Activated CD8-positive, alpha-beta memory T cell treated with anti-CD3 and anti-CD28 coated beads, Interleukin-2, amount 50 U/mL, for 1 hour (primary cell): ENCODE results near the gene RHBDL1.

ENCODE experiments used
- DNase-seq: peaks from one replicate; pipeline ENCODE4 v3.0.0-alpha.2; 2020; ENCODE audit errors: extremely low read depth

The RHBDL1 gene

GRCh38 chr16:718922-719321 lies 43.5 kb downstream of the RHBDL1 start:
- no peak for DNase-seq

GRCh38 chr16:719815-720446 lies 44.5 kb downstream of the RHBDL1 start:
- DNase-seq: no peak

DNA sequence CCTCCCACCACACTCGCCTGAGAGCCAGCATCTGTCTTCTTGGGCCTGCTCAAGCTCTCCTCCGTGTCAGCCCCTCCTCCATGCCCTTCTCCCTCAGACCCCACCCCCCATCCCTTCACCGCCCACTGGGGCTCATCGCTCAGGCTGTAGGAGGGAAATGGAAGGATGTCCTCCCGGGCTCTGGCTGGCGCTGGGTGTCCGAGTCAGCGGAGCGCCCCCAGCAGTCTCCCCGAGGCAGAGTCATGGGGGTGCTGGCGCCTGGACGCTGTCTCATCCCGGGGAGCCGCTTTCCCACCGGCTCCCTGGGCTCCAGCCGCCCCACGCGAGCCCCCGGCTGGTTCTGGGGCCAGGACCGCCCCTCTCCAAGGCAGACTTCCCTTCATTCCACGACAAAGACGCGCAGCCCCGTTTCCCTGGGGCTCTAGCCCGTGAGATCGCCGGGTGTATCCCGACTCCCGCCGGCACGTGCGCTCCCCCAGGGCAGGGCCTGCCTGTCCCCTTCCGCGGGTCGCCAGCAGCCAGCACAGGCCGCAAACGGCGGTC lies 45.0 kb downstream of the RHBDL1 start:
- DNase-seq: no peak

- DNase-seq: no peak
Observed at GRCh38 chr16:720990-721764, 45.7 kb downstream of the RHBDL1 start, which contains the start of gene ANTKMT. Gene ANTKMT (plus strand): TSS chr16:721146. CDS start chr16:721275, 129 bp downstream.

GRCh38 chr16:721765-722540 lies 46.5 kb downstream of the RHBDL1 start:
- no peak for DNase-seq

DNA sequence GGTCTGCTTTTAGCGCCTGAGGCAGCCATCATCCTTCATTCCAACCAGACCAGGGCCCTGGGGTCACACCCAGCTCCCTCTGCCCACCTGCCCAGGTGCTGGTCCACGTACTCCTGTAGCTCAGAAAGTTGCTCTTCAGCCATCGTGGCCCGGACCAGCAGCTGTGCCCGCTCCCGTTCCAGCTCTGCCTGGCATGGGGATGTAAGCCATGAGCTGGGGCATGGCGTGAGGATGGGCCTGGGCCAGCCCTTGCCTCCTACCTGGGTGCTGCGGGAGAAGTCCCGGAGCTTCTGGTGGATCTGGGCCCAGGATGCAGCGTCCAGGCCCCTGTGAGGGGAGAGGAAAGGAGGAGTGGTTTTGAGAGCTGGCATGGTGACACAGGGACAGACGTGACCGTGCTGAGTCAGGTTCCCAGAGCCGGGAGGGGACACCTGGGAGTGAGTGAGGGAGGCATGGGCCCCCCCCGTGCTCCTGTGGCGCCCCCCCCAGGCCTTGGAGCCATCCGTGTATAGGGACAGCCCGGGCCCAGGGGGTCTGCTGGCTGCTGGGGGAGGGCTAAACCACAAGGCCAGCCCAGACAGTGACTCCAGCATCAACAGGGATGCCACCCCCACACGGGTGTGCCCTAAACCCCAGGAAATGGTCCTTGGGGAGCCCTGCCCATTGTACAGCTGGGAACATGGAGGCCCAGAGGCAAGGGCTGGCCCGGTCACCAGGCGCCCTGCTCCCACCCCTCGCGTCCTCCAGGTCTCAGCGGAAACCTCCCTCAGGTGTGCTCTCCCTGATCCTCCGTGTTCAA lies 47.6 kb downstream of the RHBDL1 start:
- no peak for DNase-seq

DNA sequence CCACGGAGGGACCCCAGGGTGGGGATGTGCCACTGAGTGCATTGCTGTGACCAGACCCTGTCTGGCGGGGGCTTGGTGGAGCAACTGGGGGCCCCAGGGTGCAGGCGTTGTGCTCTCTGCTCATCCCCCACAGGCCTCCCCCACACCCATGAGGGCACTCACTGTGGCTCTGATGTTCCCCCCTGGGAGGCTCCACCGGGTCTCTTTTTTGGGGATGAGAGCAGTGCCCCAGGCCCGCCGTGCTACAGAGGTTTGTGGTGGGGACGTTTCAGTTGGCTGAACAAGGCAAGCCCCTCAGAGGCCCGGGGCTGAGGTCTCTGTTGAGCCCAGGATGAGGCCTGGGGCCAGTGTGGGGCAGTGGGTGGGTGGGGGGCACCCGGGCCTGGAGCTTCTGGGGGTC lies 48.2 kb downstream of the RHBDL1 start:
- no peak for DNase-seq

DNA sequence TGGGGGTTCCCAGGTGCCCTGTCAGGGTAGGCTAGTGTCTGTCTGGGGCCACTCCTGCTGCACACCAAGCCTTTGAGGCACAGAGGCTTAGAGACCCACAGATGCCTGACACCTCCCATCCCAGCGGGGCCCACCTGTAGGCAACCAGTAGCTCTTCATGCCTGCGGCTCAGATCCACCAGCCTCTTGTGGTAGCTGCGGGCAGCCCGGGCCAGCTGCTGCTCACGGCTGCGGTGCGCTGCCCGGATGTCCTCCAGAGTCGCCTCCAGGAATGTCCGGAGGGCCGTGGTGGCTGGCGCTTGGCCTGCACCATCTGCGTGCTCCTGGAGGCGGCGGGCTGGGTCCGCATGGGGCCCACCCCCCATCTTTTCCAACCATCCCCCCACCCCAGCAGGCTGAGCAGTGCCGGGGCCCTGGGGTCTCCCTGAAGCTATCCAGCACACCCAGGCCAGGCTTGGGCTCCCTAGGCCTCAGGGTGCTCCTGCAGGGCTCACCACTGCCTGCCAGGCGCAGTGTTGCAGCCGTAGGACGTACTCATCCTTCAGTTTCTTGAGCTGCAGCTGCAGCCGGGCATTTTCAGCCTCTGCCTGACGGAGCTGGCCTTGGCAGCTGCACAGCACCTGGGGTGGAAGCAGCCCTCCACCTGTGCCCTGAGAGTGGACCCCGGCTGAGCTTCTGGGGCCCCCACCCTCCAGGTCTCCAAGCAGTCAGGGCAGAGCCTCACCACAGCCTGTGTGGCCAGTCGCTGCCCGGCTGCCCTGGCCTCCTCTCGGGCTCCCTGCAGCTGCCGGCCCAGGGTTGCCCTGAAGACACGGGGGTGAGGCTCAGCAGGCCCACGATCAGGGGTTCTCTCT lies 48.9 kb downstream of the RHBDL1 start:
- DNase-seq: no peak

DNA sequence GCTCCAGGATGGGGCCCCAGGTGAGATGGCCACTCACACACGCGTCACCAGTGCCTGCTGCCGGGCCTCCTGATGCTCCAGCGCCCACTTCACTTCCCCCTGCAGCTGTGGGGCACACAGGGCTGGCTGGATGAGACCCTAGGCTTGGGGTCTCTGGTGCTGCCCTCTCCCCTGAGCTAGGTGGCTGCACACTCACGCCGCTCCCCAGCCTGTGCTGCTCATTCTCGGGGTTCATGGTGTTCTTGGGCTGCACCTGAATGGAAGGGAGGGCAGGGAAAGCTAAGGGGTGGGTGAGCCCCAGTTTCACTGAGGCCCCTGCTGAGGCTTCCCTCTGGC lies 49.5 kb downstream of the RHBDL1 start:
- DNase-seq: no peak

DNA sequence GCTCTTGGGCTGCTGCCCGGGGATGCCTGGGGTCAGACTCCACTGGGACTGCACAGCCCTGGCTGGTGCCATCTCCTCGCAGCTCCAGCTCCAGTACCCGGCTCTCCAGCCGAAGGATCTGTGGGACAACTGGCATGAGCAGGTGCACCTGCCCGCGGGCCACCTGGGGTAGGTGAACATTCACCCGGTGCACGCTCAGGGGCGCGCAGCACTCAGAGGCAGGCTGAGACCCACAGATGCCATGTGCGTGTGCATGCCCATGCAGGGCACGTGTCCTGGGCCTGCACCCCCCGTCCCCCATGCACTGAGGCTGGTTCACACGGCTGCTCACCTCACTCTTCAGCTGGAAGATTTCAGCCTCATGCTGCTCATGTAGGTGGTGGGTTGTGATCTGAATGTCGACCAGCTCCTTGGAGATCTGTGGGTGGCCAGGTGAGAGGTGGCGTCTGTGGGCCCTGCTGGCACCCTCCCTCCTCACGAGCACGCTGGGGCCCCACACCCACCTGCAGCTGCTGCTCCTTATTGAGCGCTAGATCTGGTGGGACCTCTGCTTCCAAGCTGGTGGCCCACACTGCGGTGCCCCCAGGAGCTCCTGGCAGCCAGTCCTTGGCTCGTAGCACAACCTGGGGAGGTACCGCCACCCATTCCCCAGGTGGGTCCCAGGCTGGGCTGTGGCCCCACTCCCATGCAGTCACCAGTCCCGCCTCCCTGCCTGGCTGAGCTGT lies 50.2 kb downstream of the RHBDL1 start:
- no peak for DNase-seq

DNA sequence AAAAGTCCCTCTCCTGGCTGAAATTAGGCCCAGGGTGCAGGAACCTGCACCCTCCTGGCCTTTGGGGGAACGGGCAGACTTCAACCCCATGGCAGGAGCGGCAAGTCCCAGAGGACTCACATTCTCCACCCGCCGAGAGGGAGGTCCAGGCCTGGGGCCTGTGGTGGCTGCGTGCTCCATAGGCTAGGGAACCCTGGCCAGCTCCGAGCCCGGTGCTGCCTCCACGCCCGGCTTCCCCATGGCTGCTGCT lies 50.6 kb downstream of the RHBDL1 start:
- no peak for DNase-seq

DNA sequence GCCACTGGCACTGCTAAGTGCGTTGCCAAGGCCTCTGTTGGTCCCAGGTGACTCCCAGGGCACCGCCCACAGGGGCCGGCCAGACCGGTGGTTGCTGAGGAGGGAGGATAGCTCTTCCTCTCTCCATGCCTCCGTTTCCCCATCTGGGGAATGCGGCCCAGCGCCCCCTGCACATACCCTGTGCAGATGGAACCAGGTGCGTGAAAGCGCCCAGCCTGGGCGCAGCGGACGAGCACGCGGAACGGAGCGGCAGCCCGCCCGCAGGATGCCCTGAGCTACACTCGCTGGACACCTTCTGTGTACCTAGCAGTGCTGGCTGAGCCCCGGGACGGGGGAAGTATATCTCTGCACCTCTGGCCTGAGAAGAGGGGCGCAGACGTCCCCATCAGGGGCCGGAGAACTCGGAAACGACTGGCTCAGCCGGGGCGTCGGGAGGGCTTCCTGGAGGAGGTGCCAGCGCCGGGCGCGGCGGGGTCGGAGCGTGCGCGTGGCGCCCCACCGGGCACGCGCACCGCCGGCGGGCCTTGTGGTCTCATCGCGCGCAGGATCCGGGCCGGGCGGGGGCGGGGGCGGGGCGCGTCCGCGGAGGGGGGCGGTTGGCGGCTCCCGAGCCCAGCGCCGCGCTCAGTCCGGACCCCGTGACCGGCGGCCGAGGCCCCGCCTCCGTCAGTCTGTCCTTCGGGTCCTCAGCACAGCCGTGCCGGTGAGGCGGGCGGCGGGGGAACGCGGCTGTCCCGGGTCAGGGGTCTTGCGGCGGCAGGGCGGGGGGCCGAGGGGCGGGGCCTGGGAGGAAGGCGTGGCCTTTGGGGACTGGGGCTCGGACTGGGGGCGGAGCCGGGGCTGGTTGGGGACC lies 51.2 kb downstream of the RHBDL1 start, which contains the start of the genes CCDC78 and HAGHL:
Gene CCDC78 (minus strand): TSS at position 6 of the 853 bp plus-strand sequence. CDS start 76 bp downstream, outside the sequence.
Gene HAGHL (plus strand): TSS at position 669 of the 853 bp plus-strand sequence. CDS start 404 bp downstream, outside the sequence.
- DNase-seq: no peak

- no peak for DNase-seq
Observed at GRCh38 chr16:727291-727977, 52.0 kb downstream of the RHBDL1 start.
